Measurements from ENCODE around the gene SLC6A19.

DNA sequence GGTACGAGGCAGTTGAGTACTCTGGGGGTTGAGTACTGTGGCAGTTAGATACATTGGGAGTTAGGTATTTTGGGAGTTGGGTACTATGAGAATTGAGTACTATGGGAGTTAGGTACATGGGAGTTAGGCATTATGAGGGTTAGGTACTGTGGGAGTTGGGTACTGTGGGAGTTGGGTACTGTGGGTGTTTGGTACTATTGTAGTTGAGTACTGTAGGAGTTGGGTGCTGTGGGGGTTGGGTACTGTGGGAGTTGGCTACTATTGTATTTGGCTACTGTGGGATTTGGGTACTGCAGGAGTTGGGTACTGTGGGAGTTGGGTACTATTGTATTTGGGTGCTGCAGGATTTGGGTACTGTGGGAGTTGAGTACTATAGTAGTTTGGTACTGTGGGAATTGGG, 4.8 kb upstream of the SLC6A19 start:
- TF ChIP-seq, protein P1, sequence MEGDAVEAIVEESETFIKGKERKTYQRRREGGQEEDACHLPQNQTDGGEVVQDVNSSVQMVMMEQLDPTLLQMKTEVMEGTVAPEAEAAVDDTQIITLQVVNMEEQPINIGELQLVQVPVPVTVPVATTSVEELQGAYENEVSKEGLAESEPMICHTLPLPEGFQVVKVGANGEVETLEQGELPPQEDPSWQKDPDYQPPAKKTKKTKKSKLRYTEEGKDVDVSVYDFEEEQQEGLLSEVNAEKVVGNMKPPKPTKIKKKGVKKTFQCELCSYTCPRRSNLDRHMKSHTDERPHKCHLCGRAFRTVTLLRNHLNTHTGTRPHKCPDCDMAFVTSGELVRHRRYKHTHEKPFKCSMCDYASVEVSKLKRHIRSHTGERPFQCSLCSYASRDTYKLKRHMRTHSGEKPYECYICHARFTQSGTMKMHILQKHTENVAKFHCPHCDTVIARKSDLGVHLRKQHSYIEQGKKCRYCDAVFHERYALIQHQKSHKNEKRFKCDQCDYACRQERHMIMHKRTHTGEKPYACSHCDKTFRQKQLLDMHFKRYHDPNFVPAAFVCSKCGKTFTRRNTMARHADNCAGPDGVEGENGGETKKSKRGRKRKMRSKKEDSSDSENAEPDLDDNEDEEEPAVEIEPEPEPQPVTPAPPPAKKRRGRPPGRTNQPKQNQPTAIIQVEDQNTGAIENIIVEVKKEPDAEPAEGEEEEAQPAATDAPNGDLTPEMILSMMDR (IDR thresholded peaks at IDR 0.05), result no peak
- no peak for TF ChIP-seq POLR2A (IDR thresholded peaks at IDR 0.05)

Measured in lower leg skin (tissue), 3 donors.